ENCODE results near the gene CARNS1.
"Not testable (repeated sequence)": the region's sequence is repeated elsewhere in the genome, so short reads cannot be mapped to it uniquely, and the experiment has no call there.

Gene CARNS1

DNA sequence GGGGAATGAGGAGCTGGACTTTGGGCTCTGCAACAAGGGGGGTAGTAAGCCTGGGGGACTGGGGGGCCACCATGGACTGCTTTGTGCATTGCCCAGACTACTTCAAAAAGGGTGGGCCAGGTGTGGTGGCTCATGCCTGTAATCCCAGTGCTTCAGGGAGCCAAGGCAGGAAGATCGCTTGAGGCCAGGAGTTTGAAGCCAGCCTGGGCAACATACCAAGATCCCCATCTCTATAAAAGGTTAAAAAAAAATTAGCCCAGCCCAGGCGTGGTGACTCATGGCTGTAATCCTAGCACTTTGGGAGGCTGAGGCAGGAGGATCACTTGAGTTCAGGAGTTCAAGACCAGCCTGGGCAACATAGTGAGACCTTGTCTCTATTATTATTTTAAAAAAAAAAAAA lies 50.1 kb downstream of the CARNS1 start:
- not testable (repeated sequence) for DNase-seq (ENCODE audit: low read depth, low spot score)

DNA sequence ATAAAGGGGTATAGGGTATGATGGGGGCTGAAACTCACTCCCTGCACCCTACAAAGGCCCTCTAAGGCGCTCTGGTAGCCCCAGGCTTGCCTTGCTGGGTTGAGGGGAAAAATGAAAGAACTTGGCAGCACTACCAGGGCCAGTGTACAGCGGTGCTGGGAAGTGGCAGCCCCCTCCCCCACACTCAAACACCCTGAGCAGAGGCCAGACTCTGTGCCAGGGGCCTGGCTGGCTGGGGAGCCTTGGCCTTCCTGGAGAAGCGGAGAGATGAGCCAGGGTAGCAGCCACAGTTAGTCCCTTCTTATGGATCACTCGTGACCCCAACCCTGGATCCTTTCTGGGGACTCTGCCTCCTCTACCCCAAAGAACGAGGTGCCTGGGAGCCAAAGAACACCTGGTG lies 50.9 kb downstream of the CARNS1 start:
- DNase-seq (ENCODE audit: low read depth, low spot score), result no peak

DNA sequence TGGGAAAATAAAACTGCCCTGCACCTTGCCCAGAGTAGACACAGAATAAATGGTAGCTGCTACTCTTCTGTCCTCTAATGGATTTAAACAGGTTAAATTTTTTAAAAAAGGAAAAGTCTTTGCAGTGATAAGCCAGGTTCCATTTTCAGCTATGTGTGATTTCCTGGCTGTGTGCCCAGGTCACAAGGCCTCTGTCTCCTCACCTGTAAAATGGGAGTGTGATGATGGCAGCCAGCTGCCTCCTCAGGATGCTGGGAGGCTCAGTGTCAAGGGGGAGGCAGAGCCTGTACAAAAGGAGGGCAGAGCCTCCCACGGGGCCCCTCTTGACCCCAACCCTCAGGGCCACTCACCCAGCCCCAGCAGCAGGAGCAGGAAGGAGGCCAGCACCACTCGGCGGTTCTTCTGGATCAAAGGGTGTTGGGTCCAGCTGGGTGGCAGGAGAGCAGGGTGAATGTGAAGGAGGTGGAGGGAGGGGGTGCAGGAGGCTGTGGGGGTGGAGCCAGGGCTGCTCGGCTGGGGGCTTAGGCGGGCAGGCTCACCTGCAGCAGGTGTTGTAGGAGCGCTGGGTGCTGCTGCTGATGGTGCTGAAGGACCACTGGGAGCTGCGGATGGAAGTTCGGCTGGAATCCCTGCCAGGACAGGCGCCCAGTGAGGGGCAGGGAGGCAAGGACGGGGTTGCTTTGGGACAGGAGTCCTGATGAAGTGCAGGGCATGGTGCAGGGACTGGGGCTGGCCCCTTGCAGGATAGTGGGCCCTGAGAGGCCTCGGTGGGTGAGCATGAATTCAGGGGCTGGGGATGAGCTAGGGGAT lies 51.7 kb downstream of the CARNS1 start:
- DNase-seq (ENCODE audit: low read depth, low spot score), result no peak

DNA sequence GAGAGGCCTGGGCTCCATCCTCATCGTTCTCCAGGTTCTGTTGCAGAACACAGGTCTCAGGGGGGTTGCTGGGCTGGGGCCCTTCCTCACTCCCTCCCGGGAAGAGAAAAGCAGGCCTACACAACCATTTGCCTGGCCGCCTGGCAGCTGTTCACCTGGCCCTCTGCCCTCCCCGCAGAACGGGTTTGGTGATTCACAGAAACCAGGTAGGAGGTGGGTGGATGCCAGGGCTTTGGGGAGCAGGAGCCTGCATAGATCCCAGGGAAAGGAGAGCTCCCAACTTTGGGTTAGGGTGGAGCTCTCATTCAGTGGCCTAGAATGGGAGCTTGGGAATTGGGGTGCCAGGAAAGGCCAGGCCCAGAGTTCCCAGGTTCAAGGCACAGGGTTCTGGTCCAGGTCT lies 52.6 kb downstream of the CARNS1 start:
- DNase-seq (ENCODE audit: low read depth, low spot score), result no peak

DNA sequence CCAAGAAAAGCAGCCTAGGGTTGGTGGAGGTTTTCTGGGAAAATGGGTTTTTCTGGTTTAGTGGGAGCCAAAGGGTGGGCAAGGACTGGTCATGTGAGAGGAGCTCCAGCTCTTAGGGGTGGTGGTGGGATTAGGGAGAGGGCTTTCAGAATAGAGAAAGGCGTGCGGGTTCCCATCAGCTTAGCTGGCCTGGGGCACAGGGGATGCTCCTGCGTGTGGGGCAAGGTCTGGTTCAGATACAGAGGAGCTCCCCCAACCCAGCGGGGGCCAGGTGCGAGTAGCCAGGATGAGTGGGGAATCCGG lies 52.9 kb downstream of the CARNS1 start:
- no peak for DNase-seq (ENCODE audit: low read depth, low spot score)

DNA sequence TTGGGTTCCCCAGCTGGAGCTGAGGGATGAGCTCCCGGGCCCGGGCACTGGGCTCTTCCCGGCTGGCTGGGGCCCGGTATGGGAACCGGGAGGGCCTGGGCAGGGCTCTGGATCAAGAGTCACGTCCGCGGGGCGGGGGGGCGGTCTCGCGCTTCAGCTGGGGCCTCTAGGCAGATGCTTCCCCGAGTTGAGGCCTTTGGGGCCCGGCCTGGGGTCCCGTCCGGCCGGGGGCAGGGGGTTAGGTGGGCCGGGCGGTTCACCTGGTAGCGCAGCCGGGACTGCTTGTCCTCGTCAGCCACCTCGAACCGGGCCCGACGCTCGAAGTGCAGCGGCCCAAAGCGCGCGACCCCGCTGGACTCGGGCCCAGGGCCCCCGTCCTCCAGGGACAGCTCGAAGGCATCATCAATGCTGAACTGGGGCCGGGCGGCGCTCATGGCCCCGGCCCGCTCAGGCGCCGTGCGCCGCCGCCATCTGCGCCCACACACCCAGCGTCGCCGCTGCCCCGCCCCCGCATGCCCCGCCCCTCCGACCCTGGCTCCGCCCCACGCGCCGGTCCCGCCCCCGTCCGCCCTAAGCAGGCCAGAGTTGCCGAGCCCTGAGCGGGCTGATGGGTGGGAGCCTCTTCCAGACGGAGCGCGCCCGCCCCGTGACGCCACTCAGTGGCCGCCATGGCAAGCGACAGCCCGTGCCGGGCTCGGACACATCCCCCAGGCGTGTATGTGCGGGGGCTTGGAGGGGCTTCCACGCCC lies 53.5 kb downstream of the CARNS1 start, which contains the start of gene TMEM134:
Gene TMEM134 (minus strand): TSS at position 493 of the 749 bp plus-strand sequence. CDS start 59 bp downstream, at position 434.
- DNase-seq (ENCODE audit: low read depth, low spot score), result peak; percentile 85

DNA sequence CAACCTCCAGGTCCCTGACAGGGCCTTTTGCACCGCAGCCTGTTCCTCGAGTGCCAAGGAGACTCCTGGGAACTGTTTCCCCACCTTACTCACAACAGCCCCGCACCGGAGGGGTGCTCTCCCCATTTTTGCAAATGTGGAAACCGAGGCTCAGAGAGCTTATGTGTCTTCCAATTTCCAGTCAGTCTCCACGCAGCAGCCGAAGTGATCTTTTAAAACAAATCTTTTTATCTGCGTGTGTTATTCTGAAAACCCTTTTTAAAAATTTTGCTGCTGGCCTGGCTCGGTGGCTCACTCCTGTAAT lies 54.0 kb downstream of the CARNS1 start:
- no peak for DNase-seq (ENCODE audit: low read depth, low spot score)

DNA sequence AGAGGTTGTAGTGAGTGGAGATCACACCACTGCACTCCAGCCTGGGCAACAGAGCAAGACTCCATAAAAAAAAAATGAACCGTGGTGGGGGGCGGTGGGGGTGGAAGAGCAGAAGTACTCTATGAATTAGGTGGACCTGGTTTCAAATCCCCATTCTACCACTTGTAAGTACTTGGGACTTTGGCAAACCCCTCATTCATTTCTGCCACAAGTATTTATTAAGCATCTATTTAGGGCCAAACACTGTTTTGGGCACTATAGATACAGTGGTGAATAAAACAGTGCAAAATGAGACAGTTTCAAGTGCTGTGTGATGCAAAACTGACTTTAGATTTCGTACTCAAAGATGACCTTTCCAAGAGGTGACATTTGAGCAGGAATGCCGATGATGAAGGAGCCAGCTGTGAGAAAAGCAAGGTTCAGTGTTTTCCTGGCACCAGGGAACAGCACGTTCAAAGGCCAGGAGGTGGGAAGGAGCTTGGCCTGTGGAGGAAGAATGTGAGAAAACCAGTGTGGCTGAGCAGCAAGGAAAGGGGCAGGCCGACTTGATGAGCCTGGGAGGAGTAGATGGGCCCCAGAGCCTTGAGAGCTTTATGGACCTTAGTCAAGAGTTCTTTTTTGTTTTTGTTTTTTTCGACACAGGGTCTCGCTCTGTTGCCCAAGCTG lies 55.0 kb downstream of the CARNS1 start:
- DNase-seq (ENCODE audit: low read depth, low spot score), result no peak

DNA sequence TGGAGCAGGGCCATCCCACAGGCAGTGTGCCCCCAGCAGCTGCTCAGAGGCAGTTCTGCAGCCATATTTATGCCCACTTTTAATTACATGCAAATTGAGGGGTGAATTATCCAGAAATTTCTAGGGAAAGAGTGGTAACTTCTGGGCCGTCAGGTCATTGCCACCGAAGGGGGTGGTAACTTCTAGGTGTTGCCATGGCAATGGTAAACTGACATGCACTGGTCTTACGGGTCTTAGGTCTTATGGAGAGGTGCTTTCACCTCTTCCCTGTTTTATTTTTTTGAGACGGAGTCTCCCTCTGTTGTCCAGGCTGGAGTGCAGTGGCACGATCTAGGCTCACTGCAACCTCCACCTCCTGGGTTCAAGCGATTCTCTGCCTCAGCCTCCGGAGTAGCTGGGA lies 57.4 kb downstream of the CARNS1 start:
- no peak for DNase-seq (ENCODE audit: low read depth, low spot score)

All from activated CD4-positive, CD25-positive, alpha-beta regulatory T cell treated with anti-CD3 and anti-CD28 coated beads, Interleukin-2, amount 50 U/mL, for 16 hours (primary cell).